ENCODE measurements around the gene METTL25B.

GRCh38 chr1:156742801-156743200, 14.5 kb downstream of the METTL25B start:
- no peak for TF ChIP-seq CTCF (IDR thresholded peaks at IDR 0.05)
- no peak for TF ChIP-seq POLR2A (IDR thresholded peaks at IDR 0.05)
